ENCODE data around the gene SRL. TPM values are rescaled to one million over a fixed set of nuclear protein-coding genes. Genes with fewer than 3 reads are reported as not detected.

Gene SRL
- total RNA-seq, 2 experiments from 2014 or later: not detected

DNA sequence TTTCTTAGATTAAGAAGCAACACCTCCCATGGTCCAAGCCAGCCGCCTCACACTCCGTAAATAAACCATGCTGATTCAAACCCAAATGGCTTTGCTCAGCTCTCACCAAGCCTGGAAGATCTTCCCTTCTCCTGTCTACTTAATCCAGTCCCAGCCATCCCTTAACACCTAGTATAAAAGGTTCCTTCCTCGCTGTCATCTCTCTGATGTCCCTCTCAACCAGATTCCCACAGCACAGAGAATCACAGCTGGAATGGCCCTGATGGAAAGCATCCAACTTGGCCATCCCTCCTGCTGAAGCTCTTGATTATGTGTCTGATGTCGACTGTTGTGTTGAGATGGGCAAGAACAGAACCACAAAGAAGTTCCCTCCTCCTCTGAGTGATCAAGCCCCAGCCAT is 75.1 kb downstream of the SRL start:
- no peaks in the 10 kb centered on the region for H3K9me3 ChIP-seq (ENCODE audit: control insufficient read depth in 1 of 2, insufficient read depth in 1 of 2, low read length in 2 of 2)
- intact Hi-C loops (cut with DNase I, micrococcal nuclease): no loop called here
- Mint-ChIP-seq H3K27ac (no peak overlapping the region), H3K4me1 (ENCODE audit: low read depth) (no peaks in the 10 kb centered on the region), H3K36me3 (ENCODE audit: low read depth) (no peaks in the 10 kb centered on the region), H3K27me3 (no peaks in the 10 kb centered on the region), H3K9me3 (no peaks in the 10 kb centered on the region), H3K4me3 (no peak overlapping the region)
- TF ChIP-seq CTCF (IDR thresholded peaks at IDR 0.05): no peak
- H3K4me1 ChIP-seq (ENCODE audit: insufficient read depth, low read length): no peaks in the 10 kb centered on the region
- DNase-seq (no peak), ATAC-seq (ENCODE audit: poor library complexity) (no peak)
- H3K36me3 ChIP-seq (ENCODE audit: insufficient read depth, low read length): no peaks in the 10 kb centered on the region
- POLR2A ChIA-PET: no interaction called here
- no peaks in the 10 kb centered on the region for H3K27me3 ChIP-seq (ENCODE audit: control insufficient read depth in 1 of 2, insufficient read depth in 2 of 2, low read length in 2 of 2)
- H3K4me3 ChIP-seq (ENCODE audit: low read length): no peak overlapping the region
- CTCF ChIA-PET: no interaction called here
- H3K27ac ChIP-seq (ENCODE audit: low read depth in 1 of 2, low read length in 2 of 2): no peak overlapping the region

- ChIA-PET POLR2A (no interaction called here), CTCF (no interaction called here)
Measured at GRCh38 chr16:4160658-4161430, 81.0 kb downstream of the SRL start.

DNA sequence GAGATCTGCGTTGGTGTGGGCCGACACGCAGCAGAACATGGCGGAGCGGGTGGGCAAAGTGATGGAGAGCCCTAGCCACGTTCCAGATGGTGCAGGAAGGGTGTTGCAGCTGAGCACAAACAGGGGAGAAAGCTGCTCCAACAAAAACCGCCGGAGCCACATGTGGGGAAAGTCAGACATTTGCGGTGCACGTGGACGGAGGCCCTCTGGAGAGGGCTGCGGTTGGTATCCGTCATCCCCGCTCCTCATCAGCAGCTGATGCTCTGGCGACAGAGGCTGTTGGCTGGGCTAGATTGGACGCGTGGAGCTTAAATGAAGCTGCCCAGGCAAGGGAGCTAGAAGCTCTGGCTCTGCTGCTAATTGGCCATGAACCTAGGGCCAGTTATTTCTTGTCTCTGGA is 82.2 kb downstream of the SRL start:
- no peak overlapping the region for H3K27ac Mint-ChIP-seq
- H3K4me1 Mint-ChIP-seq (ENCODE audit: low read depth): peaks cover 7% of the 10 kb centered on the region
- no peaks in the 10 kb centered on the region for H3K4me1 ChIP-seq (ENCODE audit: insufficient read depth, low read length)
- H3K27me3 Mint-ChIP-seq: no peaks in the 10 kb centered on the region
- ChIA-PET POLR2A (no interaction called here), CTCF (no interaction called here)
- no peak overlapping the region for H3K27ac ChIP-seq (ENCODE audit: low read depth in 1 of 2, low read length in 2 of 2)
- DNase-seq (no peak), ATAC-seq (ENCODE audit: poor library complexity) (no peak)
- no peaks in the 10 kb centered on the region for H3K36me3 ChIP-seq (ENCODE audit: insufficient read depth, low read length)
- no peak for TF ChIP-seq CTCF (IDR thresholded peaks at IDR 0.05)
- intact Hi-C loops (cut with DNase I, micrococcal nuclease): loop anchor here in 1 of 2 experiments (10.0 kb wide), 1 partner anchor 75 kb away; no protein-coding TSS in a partner anchor
- no peaks in the 10 kb centered on the region for H3K9me3 ChIP-seq (ENCODE audit: control insufficient read depth in 1 of 2, insufficient read depth in 1 of 2, low read length in 2 of 2)
- H3K4me3 ChIP-seq (ENCODE audit: low read length): no peak overlapping the region
- H3K27me3 ChIP-seq (ENCODE audit: control insufficient read depth in 1 of 2, insufficient read depth in 2 of 2, low read length in 2 of 2): no peaks in the 10 kb centered on the region
- H3K9me3 Mint-ChIP-seq: no peaks in the 10 kb centered on the region
- H3K4me3 Mint-ChIP-seq: no peak overlapping the region
- no peaks in the 10 kb centered on the region for H3K36me3 Mint-ChIP-seq (ENCODE audit: low read depth)

More at GRCh38 chr16:4160658-4161430, 81.0 kb downstream of the SRL start:
- intact Hi-C loops (cut with DNase I, micrococcal nuclease): no loop called here
- Histone ChIP-seq H3K4me1 (ENCODE audit: insufficient read depth, low read length) (no peaks in the 10 kb centered on the region), H3K27ac (ENCODE audit: low read depth in 1 of 2, low read length in 2 of 2) (no peak overlapping the region), H3K27me3 (ENCODE audit: control insufficient read depth in 1 of 2, insufficient read depth in 2 of 2, low read length in 2 of 2) (no peaks in the 10 kb centered on the region), H3K4me3 (ENCODE audit: low read length) (no peak overlapping the region), H3K36me3 (ENCODE audit: insufficient read depth, low read length) (no peaks in the 10 kb centered on the region), H3K9me3 (ENCODE audit: control insufficient read depth in 1 of 2, insufficient read depth in 1 of 2, low read length in 2 of 2) (no peaks in the 10 kb centered on the region)
- no peaks in the 10 kb centered on the region for H3K9me3 Mint-ChIP-seq
- no peak overlapping the region for H3K4me3 Mint-ChIP-seq
- ATAC-seq (ENCODE audit: poor library complexity): peak; percentile 70
- no peaks in the 10 kb centered on the region for H3K27me3 Mint-ChIP-seq
- H3K36me3 Mint-ChIP-seq (ENCODE audit: low read depth): no peaks in the 10 kb centered on the region
- H3K27ac Mint-ChIP-seq: no peak overlapping the region
- H3K4me1 Mint-ChIP-seq (ENCODE audit: low read depth): peaks cover 7% of the 10 kb centered on the region
- no peak for TF ChIP-seq CTCF (IDR thresholded peaks at IDR 0.05)
- DNase-seq: peak in 1 of 14 experiments; percentile 32
